ENCODE data around the gene SKP1.

DNA sequence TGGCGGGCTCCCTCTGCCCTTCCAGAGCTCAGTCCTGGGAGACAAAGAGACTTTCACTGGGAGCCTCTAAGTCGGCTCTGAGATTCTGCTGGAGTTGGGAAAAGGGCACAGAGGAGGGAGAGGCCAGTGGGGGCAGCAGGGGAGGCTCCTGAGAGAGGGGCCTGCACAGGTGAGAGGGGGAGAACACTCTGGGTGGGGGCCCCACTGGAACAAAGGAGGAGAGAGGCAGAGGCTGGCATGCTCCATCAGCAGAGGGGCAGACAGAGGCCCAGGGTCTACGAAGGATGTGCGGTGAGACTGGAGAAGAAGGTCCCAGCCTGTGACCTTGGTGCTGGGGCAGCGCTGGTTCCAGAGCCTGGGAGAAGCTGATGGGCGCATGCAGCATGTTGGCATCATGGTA, 53.4 kb downstream of the SKP1 start:
- TF ChIP-seq, protein P1, sequence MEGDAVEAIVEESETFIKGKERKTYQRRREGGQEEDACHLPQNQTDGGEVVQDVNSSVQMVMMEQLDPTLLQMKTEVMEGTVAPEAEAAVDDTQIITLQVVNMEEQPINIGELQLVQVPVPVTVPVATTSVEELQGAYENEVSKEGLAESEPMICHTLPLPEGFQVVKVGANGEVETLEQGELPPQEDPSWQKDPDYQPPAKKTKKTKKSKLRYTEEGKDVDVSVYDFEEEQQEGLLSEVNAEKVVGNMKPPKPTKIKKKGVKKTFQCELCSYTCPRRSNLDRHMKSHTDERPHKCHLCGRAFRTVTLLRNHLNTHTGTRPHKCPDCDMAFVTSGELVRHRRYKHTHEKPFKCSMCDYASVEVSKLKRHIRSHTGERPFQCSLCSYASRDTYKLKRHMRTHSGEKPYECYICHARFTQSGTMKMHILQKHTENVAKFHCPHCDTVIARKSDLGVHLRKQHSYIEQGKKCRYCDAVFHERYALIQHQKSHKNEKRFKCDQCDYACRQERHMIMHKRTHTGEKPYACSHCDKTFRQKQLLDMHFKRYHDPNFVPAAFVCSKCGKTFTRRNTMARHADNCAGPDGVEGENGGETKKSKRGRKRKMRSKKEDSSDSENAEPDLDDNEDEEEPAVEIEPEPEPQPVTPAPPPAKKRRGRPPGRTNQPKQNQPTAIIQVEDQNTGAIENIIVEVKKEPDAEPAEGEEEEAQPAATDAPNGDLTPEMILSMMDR (IDR thresholded peaks at IDR 0.05; ENCODE audit: low read length): no peak
- no peak for TF ChIP-seq EZH2 (optimal IDR thresholded peaks at IDR 0.05; ENCODE audit: low read depth, low read length)

All from MM.1S (cell line).